GM19455 (cell line): ENCODE measurements around the gene SENP6.
A peak's percentile ranks its signal among the peaks of the same experiment; 100 is the strongest.
"Not testable (repeated sequence)": the region's sequence is repeated elsewhere in the genome, so short reads cannot be mapped to it uniquely, and the experiment has no call there.

Experiments
- ATAC-seq: cut with Tn5 transposase; IDR thresholded peaks from one replicate; pipeline ENCODE4 v1.9.1; 2021; ENCODE audit not compliant: unreplicated experiment

Gene SENP6

DNA sequence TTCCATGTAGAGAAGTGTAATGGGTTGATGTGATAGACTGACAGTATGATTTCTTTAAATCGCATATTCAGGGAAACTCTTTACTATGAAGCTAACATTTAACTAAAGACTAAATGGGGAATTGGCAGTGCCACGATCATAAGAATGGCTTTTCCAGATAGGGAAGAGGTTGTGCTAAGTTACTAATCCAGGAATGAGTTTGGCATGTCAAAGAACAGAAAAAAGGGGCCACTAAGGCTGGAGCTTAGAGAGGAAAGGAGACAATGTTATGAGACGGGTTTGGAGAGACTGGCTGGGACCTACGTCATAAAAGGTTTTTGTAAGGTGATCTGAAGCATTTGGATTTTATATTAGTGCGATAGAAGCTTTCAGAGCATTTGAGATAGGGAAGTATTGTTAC lies 40.6 kb downstream of the SENP6 start:
- ATAC-seq: no peak

DNA sequence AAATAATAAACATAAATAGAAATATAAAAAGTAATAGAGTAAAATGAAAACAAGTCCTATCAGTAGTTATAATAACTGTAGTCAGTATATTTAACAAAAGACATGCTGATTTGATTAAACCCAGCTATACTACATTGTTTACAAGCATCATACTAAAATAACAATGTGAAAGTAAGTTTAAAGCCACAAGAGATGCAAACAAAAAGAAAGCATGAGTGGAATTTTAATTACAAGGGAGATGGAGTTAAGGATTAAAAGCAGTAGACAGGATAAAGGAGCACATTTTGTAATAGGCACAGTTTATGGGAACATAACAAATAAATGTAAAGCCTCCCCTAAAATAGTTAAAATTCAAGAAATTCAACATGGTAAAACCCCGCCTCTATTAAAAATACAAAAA lies 41.5 kb downstream of the SENP6 start:
- ATAC-seq: no peak

DNA sequence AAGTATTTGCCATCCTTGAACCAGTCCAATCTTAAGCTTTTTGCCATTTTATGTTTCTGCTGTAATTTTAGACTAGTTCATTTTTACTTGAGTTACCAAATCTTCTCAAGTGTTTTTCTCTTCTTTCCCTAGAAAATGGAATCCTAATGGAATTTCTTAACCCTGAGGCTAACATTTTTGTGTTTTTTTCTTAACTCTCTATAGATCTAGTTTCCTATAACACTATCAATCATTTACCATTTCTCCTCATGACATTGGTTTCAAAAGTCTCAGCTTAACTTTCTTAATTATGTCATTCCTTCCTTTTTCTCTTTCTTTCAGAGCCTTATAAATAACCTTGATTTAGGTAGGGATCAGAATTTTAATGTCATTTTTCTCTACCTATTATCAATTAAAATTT lies 54.8 kb downstream of the SENP6 start:
- no peak for ATAC-seq

DNA sequence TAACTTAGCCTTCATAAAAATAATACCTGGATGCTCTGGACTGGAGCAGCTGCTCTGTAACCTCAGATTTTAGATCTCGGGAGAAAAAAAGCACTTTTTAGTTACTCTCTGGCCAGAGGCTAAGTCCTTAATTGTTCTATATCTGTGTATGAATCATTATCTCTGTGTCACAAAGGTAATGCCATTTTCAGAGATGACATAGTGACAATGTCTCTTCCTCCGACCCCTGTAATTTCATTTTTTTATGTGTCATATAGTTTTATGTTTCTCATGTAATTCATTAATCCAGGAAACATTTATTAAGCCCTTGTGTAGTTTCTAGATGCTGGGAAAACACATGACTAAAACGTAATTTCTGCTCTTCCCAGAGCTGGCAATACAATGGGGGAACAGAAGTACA lies 55.6 kb downstream of the SENP6 start:
- no peak for ATAC-seq

DNA sequence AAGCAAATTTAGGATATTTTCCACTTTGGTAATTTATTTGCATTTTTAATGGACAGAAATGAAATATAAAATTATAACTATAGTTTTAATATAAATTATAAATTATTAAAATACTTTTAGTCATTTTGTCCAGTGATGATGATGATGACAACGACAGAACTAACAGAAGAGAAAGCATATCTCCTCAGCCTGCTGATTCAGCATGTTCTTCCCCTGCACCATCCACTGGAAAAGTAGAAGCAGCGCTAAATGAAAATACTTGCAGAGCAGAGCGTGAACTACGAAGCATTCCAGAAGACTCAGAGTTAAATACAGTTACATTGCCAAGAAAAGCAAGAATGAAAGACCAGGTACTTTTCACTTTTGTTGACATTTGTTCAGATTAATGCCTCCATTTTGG lies 64.9 kb downstream of the SENP6 start:
- ATAC-seq: no peak

DNA sequence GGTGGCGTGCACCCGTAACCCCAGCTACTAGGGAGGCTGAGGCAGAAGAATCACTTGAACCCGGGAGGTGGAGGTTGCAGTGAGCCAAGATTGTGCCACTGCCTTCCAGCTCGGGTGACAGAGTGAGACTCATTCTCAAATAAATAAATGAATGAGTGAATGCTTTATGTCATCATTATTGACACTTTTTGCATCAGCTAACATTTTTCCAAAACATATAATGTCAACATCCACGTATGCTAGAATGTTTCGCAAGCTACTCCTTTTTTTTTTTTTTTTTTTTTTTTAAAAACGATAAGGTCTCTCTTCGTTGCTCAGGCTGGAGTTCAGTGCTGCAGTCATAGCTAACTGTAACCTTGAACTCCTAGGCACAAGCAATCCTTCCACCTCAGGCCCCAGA lies 72.2 kb downstream of the SENP6 start:
- ATAC-seq: no peak

DNA sequence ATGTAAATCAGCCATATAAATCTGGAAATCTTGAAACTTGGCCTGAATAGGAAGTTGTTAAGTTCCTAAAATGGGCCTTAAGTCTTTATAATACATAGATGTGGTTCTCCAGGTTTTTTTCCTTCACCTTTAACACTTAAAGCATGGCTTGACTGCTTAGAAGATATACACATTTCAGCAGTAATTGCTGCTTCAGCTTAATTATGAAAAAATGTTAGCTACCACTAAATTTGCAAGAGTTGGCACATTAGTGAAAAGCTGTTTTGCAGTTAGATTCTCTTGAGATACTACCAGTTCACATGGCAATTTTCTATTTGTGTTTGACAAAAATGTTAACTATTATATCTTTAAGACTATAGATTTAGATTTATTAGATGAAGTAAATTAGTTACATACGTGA lies 74.7 kb downstream of the SENP6 start:
- ATAC-seq: no peak

DNA sequence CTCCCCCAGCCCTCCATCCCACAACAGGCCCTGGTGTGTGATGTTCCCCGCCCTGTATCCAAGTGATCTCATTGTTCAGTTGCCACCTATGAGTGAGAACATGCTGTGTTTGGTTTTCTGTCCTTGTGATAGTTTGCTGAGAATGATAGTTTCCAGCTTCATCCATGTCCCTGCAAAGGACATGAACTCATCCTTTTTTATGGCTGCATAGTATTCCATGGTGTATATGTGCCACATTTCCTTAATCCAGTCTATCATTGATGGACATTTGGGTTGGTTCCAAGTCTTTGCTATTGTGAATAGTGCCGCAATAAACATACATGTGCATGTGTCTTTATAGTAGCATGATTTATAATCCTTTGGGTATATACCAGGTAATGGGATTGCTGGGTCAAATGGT lies 80.9 kb downstream of the SENP6 start:
- not testable (repeated sequence) for ATAC-seq

DNA sequence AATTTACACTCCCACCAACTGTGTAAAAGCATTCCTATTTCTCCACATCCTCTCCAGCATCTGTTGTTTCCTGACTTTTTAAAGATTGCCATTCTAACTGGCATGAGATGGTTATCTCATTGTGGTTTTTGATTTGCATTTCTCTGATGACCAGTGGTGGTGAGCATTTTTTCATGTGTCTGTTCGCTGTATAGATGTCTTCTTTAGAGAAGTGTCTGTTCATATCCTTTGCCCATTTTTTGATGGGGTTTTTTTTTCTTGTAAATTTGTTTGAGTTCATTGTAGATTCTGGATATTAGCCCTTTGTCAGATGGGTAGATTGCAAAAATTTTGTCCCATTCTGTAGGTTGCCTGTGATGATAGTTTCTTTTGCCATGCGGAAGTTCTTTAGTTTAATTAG lies 81.3 kb downstream of the SENP6 start:
- ATAC-seq: not testable (repeated sequence)

DNA sequence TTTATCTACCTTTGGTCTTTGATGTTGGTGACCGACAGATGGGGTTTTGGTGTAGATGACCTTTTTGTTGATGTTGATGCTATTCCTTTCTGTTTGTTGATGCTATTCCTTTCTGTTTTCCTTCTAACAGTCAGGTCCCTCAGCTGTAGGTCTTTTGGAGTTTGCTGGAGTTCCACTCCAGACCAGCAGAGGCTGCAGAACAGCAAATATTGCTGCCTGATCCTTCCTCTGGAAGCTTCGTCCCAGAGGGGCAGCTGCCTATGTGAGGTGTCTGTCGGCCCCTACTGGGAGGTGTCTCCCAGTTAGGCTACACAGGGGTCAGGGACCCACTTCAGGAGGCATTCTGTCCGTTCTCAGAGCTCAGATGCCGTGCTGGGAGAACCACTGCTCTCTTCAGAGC lies 85.9 kb downstream of the SENP6 start:
- ATAC-seq: not testable (repeated sequence)

DNA sequence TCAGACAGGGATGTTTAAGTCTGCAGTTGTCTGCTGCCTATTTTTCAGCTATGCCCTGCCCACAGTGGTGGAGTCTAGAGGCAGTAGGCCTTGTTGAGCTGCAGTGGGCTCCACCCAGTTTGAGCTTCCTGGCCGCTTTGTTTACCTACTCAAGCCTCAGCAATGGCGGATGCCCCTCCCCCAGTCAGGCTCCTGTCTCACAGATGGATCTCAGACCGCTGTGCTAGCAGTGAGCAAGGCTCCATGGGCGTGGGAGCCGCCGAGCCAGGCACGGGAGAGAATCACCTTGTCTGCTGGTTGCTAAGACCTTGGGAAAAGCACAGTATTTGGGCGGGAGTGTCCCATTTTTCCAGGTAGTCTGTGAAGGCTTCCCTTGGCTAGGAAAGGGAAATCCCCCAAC lies 86.3 kb downstream of the SENP6 start:
- not testable (repeated sequence) for ATAC-seq

DNA sequence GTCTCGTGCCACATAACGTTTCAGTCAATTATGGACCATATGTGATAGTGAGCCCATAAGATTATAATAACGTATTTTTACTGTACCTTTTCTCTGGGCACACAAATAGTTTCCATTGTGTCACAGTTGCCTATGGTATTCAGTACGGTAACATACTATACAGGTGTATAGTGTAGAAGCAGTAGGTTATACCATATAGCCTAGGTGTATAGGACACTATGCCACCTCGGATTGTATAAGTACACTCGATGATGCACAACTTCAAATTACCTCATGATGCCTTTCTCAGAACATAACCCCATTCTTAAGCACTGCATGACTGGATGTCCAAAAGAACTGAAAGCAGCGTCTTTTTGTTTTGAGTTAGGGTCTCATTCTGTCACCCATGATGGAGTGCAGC lies 87.9 kb downstream of the SENP6 start:
- ATAC-seq: no peak

DNA sequence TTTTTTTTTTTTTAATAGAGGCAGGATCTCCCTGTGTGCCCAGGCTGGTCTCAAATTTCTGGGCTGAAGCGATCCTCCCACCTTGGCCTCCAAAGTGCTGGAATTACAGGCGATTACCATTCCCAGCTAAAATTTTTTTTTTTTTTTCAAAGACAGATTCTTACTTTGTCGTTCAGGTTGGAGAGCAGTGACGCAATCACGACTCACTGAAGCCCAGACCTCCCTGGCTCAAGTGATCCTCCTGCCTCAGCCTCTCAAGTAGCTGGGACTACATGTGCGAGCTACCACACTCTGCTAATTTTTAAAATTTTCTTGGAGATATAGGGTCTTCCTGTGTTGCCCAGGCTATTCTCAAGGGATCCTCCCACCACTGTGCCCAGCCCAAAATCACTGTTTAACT lies 89.3 kb downstream of the SENP6 start:
- ATAC-seq: no peak

DNA sequence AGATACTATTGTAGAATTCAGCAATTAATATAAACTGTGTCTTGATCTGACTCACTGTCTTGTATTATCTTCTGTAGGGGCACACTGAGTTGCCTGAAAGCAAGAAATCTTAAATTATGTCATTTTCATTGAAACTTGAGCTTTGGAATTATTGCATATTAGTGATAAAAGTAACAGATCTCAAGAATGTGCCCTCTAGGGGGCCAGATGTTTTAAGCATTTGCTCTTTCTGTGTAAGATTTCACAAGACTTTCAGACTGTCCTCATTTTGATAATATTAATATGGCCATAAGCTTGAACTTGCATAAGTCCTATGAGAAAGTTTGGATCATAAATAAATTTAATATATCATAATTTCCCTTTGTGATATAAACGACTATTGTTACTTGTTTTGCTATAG lies 91.9 kb downstream of the SENP6 start:
- no peak for ATAC-seq

DNA sequence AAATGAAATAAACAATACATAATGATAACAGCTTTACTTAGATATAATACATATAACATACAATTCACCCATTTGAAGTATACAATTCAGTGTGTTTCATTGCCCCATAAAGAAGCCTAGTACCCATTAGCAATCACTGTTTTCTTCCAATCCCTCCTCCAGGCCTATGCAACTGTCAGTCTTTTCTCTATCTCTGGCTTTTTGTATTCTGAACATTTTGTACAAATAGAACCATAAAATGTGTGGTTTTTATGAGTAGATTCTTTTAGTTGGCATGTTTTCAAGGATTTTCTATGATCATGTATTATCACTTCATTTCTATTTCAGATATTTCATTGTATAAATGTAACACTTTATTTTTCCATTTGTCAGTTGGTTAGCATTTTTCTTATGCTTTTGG lies 92.7 kb downstream of the SENP6 start:
- ATAC-seq: no peak

DNA sequence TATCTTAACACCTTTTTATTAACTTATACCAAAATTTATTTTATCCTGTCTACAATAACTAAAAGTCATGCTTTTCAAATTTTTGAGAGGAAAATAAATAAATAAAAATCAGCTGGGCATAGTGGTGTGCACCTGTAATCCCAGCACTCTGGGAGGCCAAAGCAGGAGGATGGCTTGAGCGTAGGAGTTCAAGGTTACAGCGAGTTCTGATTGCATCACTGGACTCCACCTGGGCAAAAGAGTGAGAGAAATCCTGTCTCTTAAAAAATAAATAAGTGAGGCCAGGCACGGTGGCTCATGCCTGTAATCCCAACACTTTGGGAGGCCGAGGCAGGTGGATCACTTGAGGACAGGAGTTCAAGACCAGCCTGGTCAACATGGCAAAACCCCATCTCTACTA lies 106.7 kb downstream of the SENP6 start:
- not testable (repeated sequence) for ATAC-seq

DNA sequence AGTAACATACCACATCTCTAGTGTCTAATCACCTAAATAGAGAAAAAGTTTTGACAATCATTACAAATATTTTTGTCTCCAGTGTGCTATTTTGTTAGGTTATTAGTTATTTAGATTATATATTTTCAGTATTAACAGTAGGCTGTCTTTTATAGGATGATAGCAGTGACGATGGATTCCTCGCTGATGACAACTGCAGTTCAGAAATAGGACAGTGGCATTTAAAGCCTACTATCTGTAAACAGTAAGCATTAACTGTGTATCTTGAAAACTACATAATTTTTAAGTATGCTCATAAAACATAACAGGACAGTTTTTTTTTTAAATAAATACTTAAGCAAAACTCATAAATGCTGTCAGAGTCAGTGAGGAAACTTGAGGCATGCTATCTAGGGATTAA lies 109.5 kb downstream of the SENP6 start:
- no peak for ATAC-seq

DNA sequence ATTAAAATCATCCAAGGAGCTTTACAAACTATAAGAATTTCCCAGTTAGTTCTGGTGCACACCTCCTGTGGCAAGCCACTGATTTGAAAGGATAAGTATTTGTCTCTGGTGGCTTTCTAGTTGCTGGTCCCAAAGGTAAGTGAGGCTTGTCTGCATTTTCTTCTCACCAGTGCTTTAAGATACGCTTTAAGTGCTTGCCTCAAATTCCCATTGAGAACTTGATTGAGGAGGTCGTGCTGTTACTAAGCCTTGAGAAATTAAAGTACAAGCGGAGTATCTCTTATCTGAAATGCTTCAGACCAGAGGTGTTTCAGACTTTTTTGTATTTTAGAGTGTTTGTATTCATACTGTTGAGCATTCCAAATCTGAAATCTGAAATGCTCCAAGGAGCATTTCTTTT lies 117.5 kb downstream of the SENP6 start:
- no peak for ATAC-seq

DNA sequence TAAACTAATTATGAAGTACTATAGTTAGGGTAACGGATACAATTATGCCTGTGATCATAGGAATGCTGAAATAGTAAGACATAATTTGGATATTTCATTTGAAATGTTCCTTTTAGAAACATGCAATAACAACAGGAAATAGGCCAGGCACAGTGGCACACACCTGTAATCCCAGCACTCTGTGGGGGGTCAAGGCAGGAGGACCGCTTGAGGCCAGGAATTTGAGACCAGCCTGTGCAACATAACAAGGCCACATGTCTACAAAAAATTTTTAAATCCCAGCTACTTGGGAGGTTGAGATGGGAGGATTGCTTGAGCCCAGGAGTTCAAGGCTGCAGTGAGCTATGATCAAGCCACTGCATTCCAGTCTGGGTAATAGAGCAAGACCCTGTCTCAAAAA lies 121.7 kb downstream of the SENP6 start:
- no peak for ATAC-seq

DNA sequence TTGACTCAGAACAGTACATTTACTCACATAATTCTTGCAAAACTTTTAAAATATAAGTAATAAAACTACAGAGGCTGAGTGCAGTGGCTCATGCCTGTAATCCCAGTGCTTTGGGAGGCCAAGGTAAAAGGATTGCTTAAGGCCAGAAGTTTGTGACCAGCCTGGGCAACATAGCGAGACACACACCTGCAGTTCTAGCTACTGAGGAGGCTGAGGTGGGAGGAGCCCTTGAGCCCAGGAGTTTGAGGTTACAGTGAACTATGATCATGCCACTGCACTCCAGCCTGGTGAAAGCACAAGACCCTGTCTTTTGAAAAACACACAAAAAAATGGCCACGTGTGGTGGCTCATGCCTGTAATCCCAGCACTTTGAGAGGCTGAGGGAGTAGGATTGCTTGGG lies 125.5 kb downstream of the SENP6 start:
- no peak for ATAC-seq

DNA sequence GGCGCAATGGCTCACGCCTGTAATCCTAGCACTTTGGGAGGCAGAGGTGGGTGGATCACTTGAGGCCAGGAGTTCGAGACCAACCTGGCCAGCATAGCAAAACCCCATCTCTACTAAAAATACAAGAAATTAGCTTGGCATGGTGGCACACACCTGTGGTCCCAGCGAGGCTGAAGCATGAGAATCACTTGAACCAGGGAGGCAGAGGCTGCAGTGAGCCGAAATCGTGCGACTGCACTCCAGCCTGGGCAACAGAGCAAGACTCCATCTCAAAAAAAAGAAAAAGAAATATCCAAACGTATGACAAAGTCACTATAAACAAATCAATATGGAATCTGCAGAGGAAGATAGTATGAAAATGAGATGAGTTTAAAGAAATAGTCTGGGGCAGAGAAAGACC lies 129.3 kb downstream of the SENP6 start:
- ATAC-seq: not testable (repeated sequence)

DNA sequence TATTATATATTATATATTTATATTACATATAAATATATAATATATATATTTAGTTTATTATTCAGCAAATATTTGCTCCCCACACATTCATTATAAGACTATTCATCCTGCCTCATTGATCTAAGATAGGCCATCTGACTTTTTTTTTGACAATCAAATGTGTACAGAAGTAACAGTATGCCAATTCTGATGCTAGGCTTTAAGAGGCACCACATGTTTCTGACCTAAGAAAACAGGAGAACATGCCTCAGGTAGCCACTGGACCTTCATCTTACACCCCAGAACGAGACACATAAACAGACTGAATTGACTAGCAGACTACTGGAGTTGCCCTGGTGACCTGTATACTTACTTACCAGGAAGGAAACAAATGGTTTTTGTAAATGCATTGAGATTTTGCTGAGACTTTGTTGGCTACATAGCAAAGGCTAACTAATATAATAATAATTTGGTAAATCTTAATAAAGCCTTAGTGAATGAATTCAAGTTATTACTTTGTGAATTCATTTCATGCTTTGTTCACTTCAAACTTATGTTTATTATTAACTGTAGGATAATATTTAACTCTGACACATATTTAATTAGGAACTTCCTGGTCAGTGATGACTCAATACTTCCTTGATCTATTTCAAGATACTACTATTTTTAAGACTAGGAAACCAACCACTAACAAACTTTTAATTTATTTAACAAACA lies 134.0 kb downstream of the SENP6 start:
- ATAC-seq: peak; percentile 61

DNA sequence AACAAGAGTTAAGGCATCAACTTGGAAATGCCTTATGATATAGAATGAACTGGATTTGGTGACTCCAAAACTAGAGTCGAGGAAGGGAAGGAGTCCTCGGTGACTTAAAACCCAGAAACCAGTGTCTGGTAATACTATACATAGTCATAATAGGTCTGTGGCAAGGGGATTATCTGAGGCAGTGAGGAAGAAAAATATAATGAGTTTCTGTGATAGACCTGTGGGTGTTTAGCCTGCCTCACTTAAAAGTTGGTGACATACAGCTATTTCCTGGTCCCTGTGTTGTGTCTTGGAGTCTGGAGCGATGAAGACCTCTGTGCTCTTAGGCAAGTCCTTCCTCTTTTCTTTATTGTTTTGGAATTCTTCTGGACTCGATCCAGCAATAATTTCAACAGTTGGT lies 142.3 kb downstream of the SENP6 start:
- ATAC-seq: no peak

DNA sequence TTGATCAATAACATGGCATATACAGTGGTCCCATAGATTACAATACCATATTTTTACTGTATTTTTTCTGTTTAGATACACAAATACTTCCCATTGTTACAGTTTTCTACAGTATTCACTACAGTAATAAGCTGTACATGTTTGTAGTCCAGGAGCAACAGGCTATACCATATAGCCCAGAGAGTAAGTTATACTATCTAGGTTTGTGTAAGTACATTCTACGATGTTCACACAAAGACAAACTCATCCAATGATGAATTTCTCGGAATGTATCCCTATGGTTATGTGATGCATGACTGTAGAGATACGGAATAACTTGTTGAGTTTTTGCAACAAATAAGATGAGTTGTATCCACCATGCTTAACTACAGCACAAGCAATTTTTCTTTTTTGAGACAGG lies 143.7 kb downstream of the SENP6 start:
- ATAC-seq: no peak
